ENCODE results near the gene SCFD2.
"Not testable (repeated sequence)": the region's sequence is repeated elsewhere in the genome, so short reads cannot be mapped to it uniquely, and the experiment has no call there.

The SCFD2 gene
- 18.2 to 66.9 (median 31.4) reads per million in 9 experiments for total RNA-seq

DNA sequence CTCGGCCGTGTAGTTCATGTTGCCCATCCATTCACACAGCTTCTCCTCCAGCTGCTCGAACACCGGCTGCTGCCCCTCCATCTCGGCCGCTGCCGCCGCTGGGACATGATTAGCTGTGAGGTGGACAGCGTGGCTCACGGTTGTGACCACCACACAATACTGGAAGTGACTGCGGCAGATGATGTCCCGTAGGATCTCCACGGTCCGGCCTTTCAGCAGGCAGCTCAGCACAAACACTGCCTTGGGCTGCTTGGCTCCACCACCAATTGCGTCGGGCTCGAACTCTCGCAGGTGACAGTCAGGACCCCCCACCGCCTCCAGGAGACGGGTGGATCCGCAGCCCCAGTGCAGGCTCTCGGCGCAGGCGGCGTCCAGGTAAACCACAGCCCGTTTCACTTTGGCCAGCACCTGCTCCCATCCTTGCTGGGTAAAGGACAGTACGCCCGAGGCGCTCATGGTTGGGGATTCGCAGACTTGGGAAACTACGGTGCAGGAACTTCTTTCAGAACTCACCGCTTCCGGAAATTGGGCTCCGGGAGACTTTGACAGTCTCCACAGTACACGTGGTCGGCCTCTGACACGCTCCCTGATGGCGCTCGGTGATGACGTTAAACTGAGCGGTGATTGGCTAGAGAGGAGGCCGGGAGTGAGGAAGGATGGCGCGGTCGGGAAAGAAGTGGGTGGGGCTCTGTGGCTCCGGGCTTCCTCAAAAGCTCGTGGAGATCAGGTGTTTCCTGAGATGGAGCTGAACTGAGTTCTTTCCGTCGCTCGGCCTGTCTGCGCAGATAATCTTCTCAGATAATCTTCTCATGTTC, at the start of gene SCFD2:
Gene SCFD2, minus strand, starts transcription at position 576 of the 815 bp plus-strand sequence.
- peaks cover 26% of the 10 kb centered on the region for H3K36me3 Mint-ChIP-seq (ENCODE audit: insufficient read depth)
- ATAC-seq (replicated peaks) (peak; percentile 97), DNase-seq (peak; percentile 95 to 97 (median 97))
- H3K4me1 Mint-ChIP-seq (ENCODE audit: low read depth in 2 of 2) = peaks cover 26 to 43% of the 10 kb centered on the region in 2 donors
- H3K27ac Mint-ChIP-seq = peak within 1 kb of the TSS; percentile 92 to 96
- peaks cover 13 to 16% of the 10 kb centered on the region in 2 donors for H3K27me3 Mint-ChIP-seq
- peak within 1 kb of the TSS; percentile 85 to 93 for H3K4me3 Mint-ChIP-seq
- no peaks in the 10 kb centered on the region for H3K9me3 Mint-ChIP-seq

- not testable (repeated sequence) for DNase-seq; H3K9me3 Mint-ChIP-seq; H3K27ac Mint-ChIP-seq; H3K4me3 Mint-ChIP-seq; ATAC-seq (replicated peaks); H3K27me3 Mint-ChIP-seq
- peaks cover 36 to 51% of the 10 kb centered on the region in 2 donors for H3K4me1 Mint-ChIP-seq (ENCODE audit: low read depth in 2 of 2)
- peaks cover 14% of the 10 kb centered on the region for H3K36me3 Mint-ChIP-seq (ENCODE audit: insufficient read depth)
Observed at GRCh38 chr4:53409479-53409878, 43.6 kb upstream of the SCFD2 start.

GRCh38 chr4:53380221-53380620, 14.4 kb upstream of the SCFD2 start:
- Mint-ChIP-seq H3K4me1 (ENCODE audit: low read depth in 2 of 2) (peaks cover 18 to 38% of the 10 kb centered on the region in 2 donors), H3K36me3 (ENCODE audit: insufficient read depth) (peaks cover 55% of the 10 kb centered on the region), H3K4me3 (peak overlapping the region in 1 of 2 donors; percentile 96), H3K27me3 (no peaks in the 10 kb centered on the region), H3K9me3 (no peaks in the 10 kb centered on the region), H3K27ac (no peak overlapping the region)
- ATAC-seq (replicated peaks) = no peak
- no peak for DNase-seq

GRCh38 chr4:53378171-53378482, 12.3 kb upstream of the SCFD2 start:
- no peaks in the 10 kb centered on the region for H3K9me3 Mint-ChIP-seq
- H3K4me3 Mint-ChIP-seq = peak overlapping the region; percentile 94 to 96
- DNase-seq (no peak), ATAC-seq (replicated peaks) (no peak)
- H3K36me3 Mint-ChIP-seq (ENCODE audit: insufficient read depth) = peaks cover 36% of the 10 kb centered on the region
- no peaks in the 10 kb centered on the region for H3K27me3 Mint-ChIP-seq
- peak overlapping the region; percentile 99 for H3K27ac Mint-ChIP-seq
- H3K4me1 Mint-ChIP-seq (ENCODE audit: low read depth in 2 of 2) = peaks cover 18 to 31% of the 10 kb centered on the region in 2 donors

GRCh38 chr4:53377319-53378170, 11.7 kb upstream of the SCFD2 start, which contains the start of gene FIP1L1:
Gene FIP1L1 (plus strand): TSS chr4:53377641. CDS start chr4:53377839, 198 bp downstream.
- Mint-ChIP-seq H3K4me3 (peak within 1 kb of the TSS; percentile 94 to 96), H3K4me1 (ENCODE audit: low read depth in 2 of 2) (peaks cover 18 to 31% of the 10 kb centered on the region in 2 donors), H3K27me3 (peaks cover 0 to under 1% of the 10 kb centered on the region in 2 donors), H3K27ac (peak within 1 kb of the TSS; percentile 99), H3K36me3 (ENCODE audit: insufficient read depth) (peaks cover 33% of the 10 kb centered on the region), H3K9me3 (no peaks in the 10 kb centered on the region)
- ATAC-seq (replicated peaks) (peak; percentile 93), DNase-seq (peak; percentile 93 to 95 (median 93))

DNA sequence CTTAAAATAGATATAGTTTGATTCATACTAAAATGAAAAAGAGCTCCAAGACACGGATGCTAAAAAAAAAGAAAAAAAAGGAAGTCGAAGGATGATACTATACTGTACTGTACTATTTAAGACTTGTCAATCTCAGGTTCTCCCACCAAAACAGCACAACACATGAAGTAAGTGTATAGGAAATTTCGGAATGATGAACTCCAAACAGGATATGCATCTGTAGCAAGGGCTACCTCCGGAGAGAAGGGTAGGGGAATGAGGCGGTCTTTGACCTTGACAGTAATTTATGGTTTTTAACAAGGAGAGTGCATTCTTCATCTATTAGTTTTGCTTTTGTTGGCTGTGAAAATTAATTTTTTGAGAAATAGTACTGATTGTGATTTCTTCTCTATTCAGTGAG, 11.0 kb upstream of the SCFD2 start:
- no peaks in the 10 kb centered on the region for H3K9me3 Mint-ChIP-seq
- peaks cover 18 to 31% of the 10 kb centered on the region in 2 donors for H3K4me1 Mint-ChIP-seq (ENCODE audit: low read depth in 2 of 2)

DNA sequence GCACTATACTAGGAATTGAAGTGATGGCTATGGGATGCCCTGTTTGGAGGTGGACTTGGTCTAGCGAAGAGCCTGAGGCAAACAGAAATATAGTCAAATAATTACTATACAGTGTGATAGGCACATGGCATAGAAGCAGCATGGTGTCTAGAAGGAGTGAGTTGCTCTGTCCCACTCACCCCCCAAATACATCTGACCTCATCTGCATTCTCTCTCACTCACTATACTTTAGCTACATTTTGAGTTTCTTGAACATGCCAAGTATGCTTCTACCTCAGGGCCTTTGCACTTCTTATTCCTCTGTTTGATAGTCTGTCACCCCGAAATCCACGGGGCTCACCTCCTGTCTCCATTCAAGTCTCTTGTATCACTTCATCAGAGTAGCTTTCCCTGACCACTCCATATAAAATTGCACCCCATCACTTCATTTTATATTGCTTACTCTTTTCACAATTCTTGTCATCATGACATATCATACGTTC, 9.0 kb upstream of the SCFD2 start:
- H3K9me3 Mint-ChIP-seq = no peaks in the 10 kb centered on the region
- H3K4me3 Mint-ChIP-seq = no peak overlapping the region
- DNase-seq (no peak), ATAC-seq (replicated peaks) (no peak)
- H3K27ac Mint-ChIP-seq = no peak overlapping the region
- H3K27me3 Mint-ChIP-seq = peaks cover 24 to 28% of the 10 kb centered on the region in 2 donors
- H3K4me1 Mint-ChIP-seq (ENCODE audit: low read depth in 2 of 2) = peaks cover 12 to 25% of the 10 kb centered on the region in 2 donors
- peaks cover 20% of the 10 kb centered on the region for H3K36me3 Mint-ChIP-seq (ENCODE audit: insufficient read depth)

More for the DNA sequence above, 11.0 kb upstream of the SCFD2 start:
- H3K36me3 Mint-ChIP-seq (ENCODE audit: insufficient read depth) = peaks cover 27% of the 10 kb centered on the region
- ATAC-seq (replicated peaks) = no peak
- peak overlapping the region; percentile 99 for H3K27ac Mint-ChIP-seq
- H3K27me3 Mint-ChIP-seq = peaks cover 6 to 7% of the 10 kb centered on the region in 2 donors
- DNase-seq = no peak
- H3K4me3 Mint-ChIP-seq = peak overlapping the region; percentile 94 to 96

- peaks cover 2 to 5% of the 10 kb centered on the region in 2 donors for H3K4me1 Mint-ChIP-seq (ENCODE audit: low read depth in 2 of 2)
- DNase-seq = no peak
- H3K27ac Mint-ChIP-seq = no peak overlapping the region
- peaks cover 4% of the 10 kb centered on the region for H3K36me3 Mint-ChIP-seq (ENCODE audit: insufficient read depth)
- H3K4me3 Mint-ChIP-seq = no peak overlapping the region
- no peaks in the 10 kb centered on the region for H3K9me3 Mint-ChIP-seq
- H3K27me3 Mint-ChIP-seq = peaks cover 32 to 35% of the 10 kb centered on the region in 2 donors
- ATAC-seq (replicated peaks) = no peak
Observed at GRCh38 chr4:53371843-53372521, 6.1 kb upstream of the SCFD2 start.

GRCh38 chr4:53371049-53371448, 5.2 kb upstream of the SCFD2 start:
- no peaks in the 10 kb centered on the region for H3K9me3 Mint-ChIP-seq
- no peak overlapping the region for H3K27ac Mint-ChIP-seq
- H3K4me3 Mint-ChIP-seq = no peak overlapping the region
- ATAC-seq (replicated peaks) (no peak), DNase-seq (no peak)
- H3K4me1 Mint-ChIP-seq (ENCODE audit: low read depth in 2 of 2) = peaks cover 3 to 11% of the 10 kb centered on the region in 2 donors
- H3K36me3 Mint-ChIP-seq (ENCODE audit: insufficient read depth) = peaks cover 11% of the 10 kb centered on the region
- peaks cover 32 to 35% of the 10 kb centered on the region in 2 donors for H3K27me3 Mint-ChIP-seq

GRCh38 chr4:53367721-53368120, 1.9 kb upstream of the SCFD2 start:
- no peak for ATAC-seq (replicated peaks)
- Mint-ChIP-seq H3K27ac (no peak overlapping the region), H3K27me3 (peaks cover 32 to 35% of the 10 kb centered on the region in 2 donors), H3K36me3 (ENCODE audit: insufficient read depth) (peaks cover 26% of the 10 kb centered on the region), H3K9me3 (no peaks in the 10 kb centered on the region), H3K4me3 (peak overlapping the region in 1 of 2 donors; percentile 93), H3K4me1 (ENCODE audit: low read depth in 2 of 2) (peaks cover 13 to 28% of the 10 kb centered on the region in 2 donors)
- DNase-seq = no peak

DNA sequence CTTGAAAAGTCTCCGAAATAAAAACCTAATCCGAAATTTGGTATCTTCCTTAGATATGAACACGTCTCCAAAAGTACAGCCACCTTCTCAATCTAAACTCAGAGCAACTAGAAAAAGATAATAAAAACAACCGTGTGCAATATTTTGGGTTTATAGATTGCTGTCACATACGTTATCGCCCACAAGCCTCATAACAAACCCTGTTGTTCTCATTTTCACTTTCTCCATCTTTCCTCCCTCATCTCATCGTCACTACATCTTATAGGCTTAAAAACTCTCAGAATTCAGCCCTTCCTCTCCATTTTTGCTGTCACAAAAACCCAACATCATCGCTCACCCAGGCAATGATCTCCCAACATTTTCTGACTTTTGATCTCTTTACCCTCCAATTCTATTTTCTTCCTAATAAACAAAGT, 448 bp upstream of the SCFD2 start:
- H3K27me3 Mint-ChIP-seq = peaks cover 20 to 22% of the 10 kb centered on the region in 2 donors
- no peaks in the 10 kb centered on the region for H3K9me3 Mint-ChIP-seq
- ATAC-seq (replicated peaks) (peak; percentile 24), DNase-seq (no peak)
- peaks cover 22 to 39% of the 10 kb centered on the region in 2 donors for H3K4me1 Mint-ChIP-seq (ENCODE audit: low read depth in 2 of 2)
- peak overlapping the region; percentile 85 to 93 for H3K4me3 Mint-ChIP-seq
- H3K27ac Mint-ChIP-seq = peak overlapping the region; percentile 92 to 96
- H3K36me3 Mint-ChIP-seq (ENCODE audit: insufficient read depth) = peaks cover 26% of the 10 kb centered on the region

DNA sequence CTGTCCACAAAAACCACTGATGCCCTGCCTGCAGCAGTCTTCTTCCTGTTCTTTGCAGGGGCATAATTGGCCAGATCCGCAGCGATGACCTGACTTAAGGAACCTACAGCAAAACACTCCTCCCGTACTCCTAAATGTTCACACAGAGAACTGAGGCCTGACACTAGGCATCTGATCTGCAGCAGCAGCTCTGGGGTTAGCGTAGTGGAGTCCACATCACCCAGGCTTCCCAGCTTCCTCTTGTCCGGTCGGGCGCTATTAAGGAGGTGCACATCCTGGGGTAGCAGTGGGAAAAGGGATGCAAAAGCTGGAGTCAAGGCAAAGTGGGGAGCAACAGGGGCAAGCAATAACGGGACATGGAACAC, 758 bp downstream of the SCFD2 start:
- Mint-ChIP-seq H3K36me3 (ENCODE audit: insufficient read depth) (peaks cover 26% of the 10 kb centered on the region), H3K4me3 (peak overlapping the region; percentile 85 to 93), H3K27ac (peak overlapping the region; percentile 92 to 96), H3K9me3 (no peaks in the 10 kb centered on the region), H3K4me1 (ENCODE audit: low read depth in 2 of 2) (peaks cover 30 to 49% of the 10 kb centered on the region in 2 donors), H3K27me3 (peaks cover 10 to 11% of the 10 kb centered on the region in 2 donors)
- ATAC-seq (replicated peaks) = no peak
- peak in 1 of 3 experiments; percentile 5 for DNase-seq

- peak overlapping the region; percentile 92 to 96 for H3K27ac Mint-ChIP-seq
- H3K4me1 Mint-ChIP-seq (ENCODE audit: low read depth in 2 of 2) = peaks cover 34 to 54% of the 10 kb centered on the region in 2 donors
- no peaks in the 10 kb centered on the region for H3K9me3 Mint-ChIP-seq
- ATAC-seq (replicated peaks) = no peak
- H3K36me3 Mint-ChIP-seq (ENCODE audit: insufficient read depth) = peaks cover 26% of the 10 kb centered on the region
- H3K27me3 Mint-ChIP-seq = peaks cover 5 to 6% of the 10 kb centered on the region in 2 donors
- H3K4me3 Mint-ChIP-seq = peak overlapping the region; percentile 85 to 93
- no peak for DNase-seq
Observed at GRCh38 chr4:53364624-53365023, 1.2 kb downstream of the SCFD2 start.

Measured in effector memory CD8-positive, alpha-beta T cell (primary cell).